Left ventricle myocardium inferior (tissue), 1 donor: Measurements from ENCODE around the gene PATJ. TPM values are rescaled to one million over a fixed set of nuclear protein-coding genes. Genes with fewer than 3 reads are reported as not detected.
"Not testable (repeated sequence)": the region's sequence is repeated elsewhere in the genome, so short reads cannot be mapped to it uniquely, and the experiment has no call there.

Experiments
- DNase-seq: peaks from one replicate; pipeline ENCODE4 v3.0.0-alpha.2; 2020
- H3K27ac ChIP-seq: fragments of 200-600 bp; replicated peaks from 2 replicates; pipeline ENCODE4 v1.8.0; 2021
- H3K27me3 ChIP-seq: fragments of 200-600 bp; 2 replicates; pipeline ENCODE4 v1.8.0; 2021; ENCODE audit warnings: low read depth
- H3K36me3 ChIP-seq: fragments of 200-600 bp; 2 replicates; pipeline ENCODE4 v1.8.0; 2021
- H3K4me1 ChIP-seq: fragments of 200-600 bp; 2 replicates; pipeline ENCODE4 v1.8.0; 2021
- H3K4me3 ChIP-seq: fragments of 200-600 bp; 2 replicates; pipeline ENCODE4 v1.8.0; 2021; ENCODE audit warnings: mild to moderate bottlenecking, moderate library complexity
- H3K9me3 ChIP-seq: fragments of 200-600 bp; replicated peaks from 2 replicates; pipeline ENCODE4 v1.8.0; 2021
- CTCF ChIP-seq: fragments of 200-600 bp; IDR thresholded peaks from 2 replicates; pipeline ENCODE4 v1.8.0; 2021; ENCODE audit warnings: antibody characterized with exemption, mild to moderate bottlenecking, borderline replicate concordance
- intact Hi-C: fragments of 100-400 bp; cut with micrococcal nuclease; formaldehyde crosslinking; loops from one replicate; pipeline ENCODE4 v1.11.0; 2022
- total RNA-seq: library from RNA; stranded (reverse); fragmentation: NEBNext Ultra II Directional; extraction: Animal tissue kit (Norgen Biotek cat#: 25700); gene quantifications from one replicate; pipeline ENCODE4 v1.2.1, GENCODE V29; 2021
- donor health status: DM: no; HTN: yes; CAD: no; lungs with severe emphysema.

The PATJ gene
- total RNA-seq, 1 donor from 2014 or later: 166 TPM

DNA sequence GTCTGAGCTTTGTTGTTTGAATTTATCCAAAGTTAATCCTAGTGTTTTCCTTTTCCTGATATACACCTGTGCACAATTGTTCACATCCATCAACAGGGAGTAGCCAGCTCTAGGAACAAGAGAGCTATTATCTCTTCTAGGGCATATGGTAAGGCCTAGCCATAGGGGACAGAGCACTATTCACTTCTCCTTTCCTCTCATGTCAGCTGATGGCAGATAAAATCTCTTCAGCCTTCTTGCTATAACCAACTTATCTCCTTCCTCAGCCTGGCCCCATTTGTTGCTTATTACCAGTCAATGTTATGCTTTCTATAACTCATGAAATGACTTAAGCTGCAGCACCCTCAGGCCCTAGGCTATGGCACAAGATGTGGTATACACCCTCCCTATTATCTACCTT, 38.9 kb downstream of the PATJ start:
- intact Hi-C loops: no loop called here
- H3K27me3 ChIP-seq: no peaks in the 10 kb centered on the region
- H3K4me1 ChIP-seq: no peaks in the 10 kb centered on the region
- TF ChIP-seq CTCF: no peak
- no peaks in the 10 kb centered on the region for H3K9me3 ChIP-seq
- DNase-seq: no peak
- no peak overlapping the region for H3K4me3 ChIP-seq
- no peak overlapping the region for H3K27ac ChIP-seq
- no peaks in the 10 kb centered on the region for H3K36me3 ChIP-seq

- no peaks in the 10 kb centered on the region for H3K4me1 ChIP-seq
- intact Hi-C loops: no loop called here
- no peaks in the 10 kb centered on the region for H3K27me3 ChIP-seq
- H3K27ac ChIP-seq: no peak overlapping the region
- TF ChIP-seq CTCF: no peak
- no peak overlapping the region for H3K4me3 ChIP-seq
- H3K36me3 ChIP-seq: peaks cover 2% of the 10 kb centered on the region
- H3K9me3 ChIP-seq: no peaks in the 10 kb centered on the region
- DNase-seq: no peak
Measured at GRCh38 chr1:61782771-61783170, 40.5 kb downstream of the PATJ start.

DNA sequence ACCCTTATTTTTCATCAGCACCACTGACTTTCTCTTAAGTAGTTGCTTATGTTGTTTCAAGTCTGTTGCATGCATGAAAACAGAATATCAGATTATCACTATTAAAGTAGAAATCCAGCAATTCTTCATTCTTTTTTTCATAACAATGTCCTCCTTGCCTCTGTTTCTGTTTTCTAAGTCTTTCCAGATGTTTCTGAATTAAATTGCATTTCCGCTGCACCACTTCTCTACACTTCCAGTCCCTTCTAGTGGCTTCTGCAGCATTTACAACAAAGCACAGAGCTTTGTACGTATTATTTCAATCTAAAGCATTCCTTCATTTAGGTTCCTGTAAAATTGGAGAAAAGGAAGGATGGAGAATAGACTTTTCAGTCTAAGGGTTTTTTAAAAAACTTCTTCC, 42.4 kb downstream of the PATJ start:
- peaks cover 13% of the 10 kb centered on the region for H3K36me3 ChIP-seq
- TF ChIP-seq CTCF: no peak
- no peaks in the 10 kb centered on the region for H3K27me3 ChIP-seq
- H3K9me3 ChIP-seq: no peaks in the 10 kb centered on the region
- no peak overlapping the region for H3K27ac ChIP-seq
- no peaks in the 10 kb centered on the region for H3K4me1 ChIP-seq
- intact Hi-C loops: no loop called here
- no peak overlapping the region for H3K4me3 ChIP-seq
- no peak for DNase-seq

- peaks cover 13% of the 10 kb centered on the region for H3K36me3 ChIP-seq
- no peak overlapping the region for H3K4me3 ChIP-seq
- no peak overlapping the region for H3K27ac ChIP-seq
- no peak for DNase-seq
- TF ChIP-seq CTCF: no peak
- H3K4me1 ChIP-seq: no peaks in the 10 kb centered on the region
- intact Hi-C loops: no loop called here
- H3K9me3 ChIP-seq: no peaks in the 10 kb centered on the region
- H3K27me3 ChIP-seq: no peaks in the 10 kb centered on the region
Measured at GRCh38 chr1:61790837-61791236, 48.6 kb downstream of the PATJ start.

DNA sequence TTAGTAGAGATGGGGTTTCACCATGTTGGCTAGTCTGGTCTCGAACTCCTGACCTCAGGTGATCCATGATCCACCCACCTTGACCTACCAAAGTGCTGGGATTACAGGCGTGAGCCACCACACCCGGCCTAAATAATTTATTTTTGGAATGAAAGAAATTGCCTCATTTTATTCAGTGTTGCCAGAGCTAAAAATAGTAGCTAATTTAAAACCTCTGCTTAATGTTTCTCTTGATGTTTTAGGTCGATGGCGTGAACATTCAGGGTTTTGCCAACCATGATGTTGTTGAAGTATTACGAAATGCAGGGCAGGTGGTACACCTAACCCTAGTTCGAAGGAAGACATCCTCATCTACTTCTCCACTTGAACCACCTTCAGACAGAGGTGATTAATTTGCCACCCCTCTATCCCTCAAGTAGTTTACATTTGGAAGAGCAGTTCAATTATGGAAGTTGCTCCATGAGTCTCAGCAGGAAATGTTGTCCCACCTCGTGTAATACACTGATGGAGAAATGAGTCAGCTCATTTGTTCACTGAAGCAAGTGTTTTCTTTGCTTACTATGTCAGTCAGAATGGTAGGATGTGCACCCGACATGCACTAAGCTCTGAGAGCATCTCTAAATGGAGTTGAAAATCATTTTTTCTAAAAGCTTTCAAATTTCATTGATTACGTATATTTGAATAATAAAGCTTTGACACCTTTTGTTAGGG, 54.9 kb downstream of the PATJ start:
- Histone ChIP-seq H3K27ac (no peak overlapping the region), H3K9me3 (no peaks in the 10 kb centered on the region), H3K27me3 (no peaks in the 10 kb centered on the region), H3K36me3 (peaks cover 32% of the 10 kb centered on the region), H3K4me1 (no peaks in the 10 kb centered on the region), H3K4me3 (no peak overlapping the region)
- no peak for DNase-seq
- no peak for TF ChIP-seq CTCF
- intact Hi-C loops: no loop called here

- H3K4me3 ChIP-seq, H3K27me3 ChIP-seq, H3K9me3 ChIP-seq, DNase-seq, H3K4me1 ChIP-seq, intact Hi-C loops, H3K27ac ChIP-seq: not testable (repeated sequence)
- peaks cover 50% of the 10 kb centered on the region for H3K36me3 ChIP-seq
Measured at GRCh38 chr1:61801047-61801446, 58.8 kb downstream of the PATJ start.
